ENCODE data around the gene RAPGEF3.

The RAPGEF3 gene

GRCh38 chr12:47773858-47774580 lies 15.3 kb upstream of the RAPGEF3 start:
- Mint-ChIP-seq H3K36me3 (peaks cover 62% of the 10 kb centered on the region), H3K4me3 (peak overlapping the region; percentile 84), H3K4me1 (peaks cover 44% of the 10 kb centered on the region), H3K27ac (peak overlapping the region; percentile 92), H3K9me3 (no peaks in the 10 kb centered on the region)
- DNase-seq (ENCODE audit: low spot score in 2 of 2) (no peak), ATAC-seq (no peak)

- Mint-ChIP-seq H3K4me3 (peak within 1 kb of the TSS; percentile 84), H3K36me3 (peaks cover 54% of the 10 kb centered on the region), H3K27ac (peak within 1 kb of the TSS; percentile 92), H3K9me3 (no peaks in the 10 kb centered on the region), H3K4me1 (peaks cover 43% of the 10 kb centered on the region)
- DNase-seq (ENCODE audit: low spot score in 2 of 2) (peak; percentile 58 to 80), ATAC-seq (peak; percentile 77)
Measured at GRCh38 chr12:47773062-47773857, 14.6 kb upstream of the RAPGEF3 start, which contains the start of gene SLC48A1. Gene SLC48A1, plus strand, starts transcription at chr12:47773238. Its CDS starts 67 bp downstream, at chr12:47773305.

- peak overlapping the region; percentile 84 for H3K4me3 Mint-ChIP-seq
- peak overlapping the region; percentile 82 for H3K27ac Mint-ChIP-seq
- H3K36me3 Mint-ChIP-seq = peaks cover 48% of the 10 kb centered on the region
- no peaks in the 10 kb centered on the region for H3K9me3 Mint-ChIP-seq
- no peak for ATAC-seq
- H3K4me1 Mint-ChIP-seq = peaks cover 39% of the 10 kb centered on the region
- DNase-seq (ENCODE audit: low spot score in 2 of 2) = no peak
Measured at GRCh38 chr12:47772738-47773061, 14.0 kb upstream of the RAPGEF3 start.

- peak overlapping the region; percentile 82 for H3K27ac Mint-ChIP-seq
- ATAC-seq (no peak), DNase-seq (ENCODE audit: low spot score in 2 of 2) (no peak)
- peaks cover 43% of the 10 kb centered on the region for H3K36me3 Mint-ChIP-seq
- H3K9me3 Mint-ChIP-seq = no peaks in the 10 kb centered on the region
- H3K4me3 Mint-ChIP-seq = peak overlapping the region; percentile 84
- H3K4me1 Mint-ChIP-seq = peaks cover 42% of the 10 kb centered on the region
Measured at GRCh38 chr12:47772094-47772660, 13.5 kb upstream of the RAPGEF3 start.

- ATAC-seq = no peak
- Mint-ChIP-seq H3K36me3 (peaks cover 35% of the 10 kb centered on the region), H3K4me1 (peaks cover 40% of the 10 kb centered on the region), H3K4me3 (no peak overlapping the region), H3K9me3 (no peaks in the 10 kb centered on the region), H3K27ac (no peak overlapping the region)
- DNase-seq (ENCODE audit: low spot score in 2 of 2) = no peak
Measured at GRCh38 chr12:47771304-47771703, 12.6 kb upstream of the RAPGEF3 start.

GRCh38 chr12:47770086-47770726 lies 11.5 kb upstream of the RAPGEF3 start:
- Mint-ChIP-seq H3K27ac (no peak overlapping the region), H3K4me1 (peaks cover 29% of the 10 kb centered on the region), H3K9me3 (no peaks in the 10 kb centered on the region), H3K36me3 (peaks cover 24% of the 10 kb centered on the region), H3K4me3 (no peak overlapping the region)
- ATAC-seq (no peak), DNase-seq (ENCODE audit: low spot score in 2 of 2) (no peak)

- DNase-seq (ENCODE audit: low spot score in 2 of 2) (no peak), ATAC-seq (no peak)
- Mint-ChIP-seq H3K4me1 (peaks cover 22% of the 10 kb centered on the region), H3K4me3 (no peak overlapping the region), H3K36me3 (peaks cover 17% of the 10 kb centered on the region), H3K27ac (no peak overlapping the region), H3K9me3 (no peaks in the 10 kb centered on the region)
Measured at GRCh38 chr12:47769234-47770085, 10.8 kb upstream of the RAPGEF3 start.

- DNase-seq (ENCODE audit: low spot score in 2 of 2) (no peak), ATAC-seq (no peak)
- no peak overlapping the region for H3K27ac Mint-ChIP-seq
- H3K9me3 Mint-ChIP-seq = no peaks in the 10 kb centered on the region
- H3K4me3 Mint-ChIP-seq = no peak overlapping the region
- H3K4me1 Mint-ChIP-seq = peaks cover 12% of the 10 kb centered on the region
- peaks cover 6% of the 10 kb centered on the region for H3K36me3 Mint-ChIP-seq
Measured at GRCh38 chr12:47768323-47768811, 9.7 kb upstream of the RAPGEF3 start.

GRCh38 chr12:47767216-47767724 lies 8.6 kb upstream of the RAPGEF3 start:
- DNase-seq (ENCODE audit: low spot score in 2 of 2) = peak; percentile 50 to 81
- Mint-ChIP-seq H3K4me3 (no peak overlapping the region), H3K27ac (no peak overlapping the region), H3K9me3 (no peaks in the 10 kb centered on the region), H3K36me3 (peaks cover 3% of the 10 kb centered on the region), H3K4me1 (peaks cover 7% of the 10 kb centered on the region)
- peak; percentile 76 for ATAC-seq

- no peak overlapping the region for H3K4me3 Mint-ChIP-seq
- H3K27ac Mint-ChIP-seq = no peak overlapping the region
- peaks cover 7% of the 10 kb centered on the region for H3K4me1 Mint-ChIP-seq
- no peaks in the 10 kb centered on the region for H3K9me3 Mint-ChIP-seq
- ATAC-seq = peak; percentile 17
- no peak for DNase-seq (ENCODE audit: low spot score in 2 of 2)
- H3K36me3 Mint-ChIP-seq = no peaks in the 10 kb centered on the region
Measured at GRCh38 chr12:47766502-47767215, 8.0 kb upstream of the RAPGEF3 start.

GRCh38 chr12:47763481-47764346 lies 5.0 kb upstream of the RAPGEF3 start:
- DNase-seq (ENCODE audit: low spot score in 2 of 2) = no peak

GRCh38 chr12:47762850-47763465 lies 4.3 kb upstream of the RAPGEF3 start:
- Mint-ChIP-seq H3K4me3 (no peak overlapping the region), H3K9me3 (no peaks in the 10 kb centered on the region), H3K27ac (peak overlapping the region; percentile 58), H3K36me3 (no peaks in the 10 kb centered on the region), H3K4me1 (peaks cover 28% of the 10 kb centered on the region)
- DNase-seq (ENCODE audit: low spot score in 2 of 2) = no peak
- no peak for ATAC-seq

More at GRCh38 chr12:47763481-47764346, 5.0 kb upstream of the RAPGEF3 start:
- H3K27ac Mint-ChIP-seq = peak overlapping the region; percentile 58
- no peaks in the 10 kb centered on the region for H3K9me3 Mint-ChIP-seq
- no peak for ATAC-seq
- no peak overlapping the region for H3K4me3 Mint-ChIP-seq
- peaks cover 20% of the 10 kb centered on the region for H3K4me1 Mint-ChIP-seq
- no peaks in the 10 kb centered on the region for H3K36me3 Mint-ChIP-seq

GRCh38 chr12:47758584-47758833 lies 171 bp downstream of the RAPGEF3 start:
- Mint-ChIP-seq H3K4me1 (peaks cover 59% of the 10 kb centered on the region), H3K4me3 (peak overlapping the region; percentile 77), H3K36me3 (no peaks in the 10 kb centered on the region), H3K9me3 (no peaks in the 10 kb centered on the region), H3K27ac (no peak overlapping the region)
- DNase-seq (ENCODE audit: low spot score in 2 of 2) (no peak), ATAC-seq (no peak)
